T-cell (primary cell): ENCODE data around the gene MLNR. TPM values are rescaled to one million over a fixed set of nuclear protein-coding genes. Genes with fewer than 3 reads are reported as not detected.

Experiments
- ATAC-seq, 4 experiments: fragments of 200-7000 bp in 3 of 4; fragments of 150-1000 bp in 1 of 4; cut with Tn5 transposase; replicated peaks in 1 of 4; 1 replicate in 3 of 4; 2 replicates in 1 of 4; pipeline ENCODE4 v1.10.0; 2021; ENCODE audit warnings: moderate library complexity in 3 of 4, mild to moderate bottlenecking in 2 of 4, moderate number of reproducible peaks in 1 of 4
- CTCF ChIA-PET, 2 donors: fragments of 300-600 bp; sonication (Branson Sonifier 250); formaldehyde crosslinking; loops; one replicate each; lab custom pipeline; 2022; ENCODE audit warnings: antibody characterized with exemption in 2 of 2; lab: Charles Lee
- POLR2A ChIA-PET, 2 donors: fragments of 300-600 bp; sonication (Branson Sonifier 250); formaldehyde crosslinking; loops; one replicate each; lab custom pipeline; 2022; ENCODE audit warnings: antibody characterized with exemption in 2 of 2; lab: Charles Lee
- DNase-seq, 35 experiments: peaks; one replicate each; pipeline versions ENCODE4 v3.0.0 to v3.0.0-alpha.2; 2013 to 2023
- H3K27ac ChIP-seq: one replicate; pipeline ENCODE4 v1.5.1; 2013; ENCODE audit warnings: low read length
- H3K27me3 ChIP-seq, 2 experiments: replicated peaks in 1 of 2; 1 replicate in 1 of 2; 2 replicates in 1 of 2; pipeline versions ENCODE4 v1.6.1 to v1.7.0; 2013; ENCODE audit warnings: low read length in 1 of 2, mixed read lengths in 1 of 2; ENCODE audit not compliant: control insufficient read depth in 2 of 2, insufficient read depth in 2 of 2; ENCODE audit errors: extremely low read depth in 1 of 2
- H3K36me3 ChIP-seq, 2 donors: 1 replicate in 1 of 2; 2 replicates in 1 of 2; pipeline versions ENCODE4 v1.6.1 to v1.7.0; 2013; ENCODE audit warnings: low read length in 1 of 2; ENCODE audit not compliant: control insufficient read depth in 2 of 2, insufficient read depth in 1 of 2; ENCODE audit errors: extremely low read depth in 1 of 2
- H3K4me1 ChIP-seq, 2 experiments: 1 replicate in 1 of 2; 2 replicates in 1 of 2; pipeline versions ENCODE4 v1.6.1 to v1.7.0; 2013; ENCODE audit warnings: low read length in 2 of 2, mixed read lengths in 1 of 2; ENCODE audit not compliant: insufficient read depth in 2 of 2, control insufficient read depth in 1 of 2; ENCODE audit errors: extremely low read depth in 1 of 2
- H3K4me3 ChIP-seq, 2 donors: 1 replicate in 1 of 2; 2 replicates in 1 of 2; pipeline versions ENCODE4 v1.5.1 to v1.7.0; 2013; ENCODE audit warnings: mild to moderate bottlenecking in 2 of 2, low read length in 1 of 2, moderate library complexity in 1 of 2; ENCODE audit not compliant: control insufficient read depth in 1 of 2; ENCODE audit errors: extremely low read depth in 1 of 2
- H3K9me3 ChIP-seq: 2 replicates; pipeline ENCODE4 v1.7.0; 2013
- H3K27ac Mint-ChIP-seq, 2 donors: one replicate each; pipeline ENCODE4 v1.8.0; 2020 to 2021; ENCODE audit warnings: mild to moderate bottlenecking in 2 of 2, mixed read lengths in 2 of 2
- H3K27me3 Mint-ChIP-seq, 2 donors: one replicate each; pipeline ENCODE4 v1.8.0; 2021 to 2022; ENCODE audit warnings: mixed read lengths in 2 of 2
- H3K36me3 Mint-ChIP-seq: one replicate; pipeline ENCODE4 v1.8.0; 2021; ENCODE audit warnings: mixed read lengths
- H3K4me1 Mint-ChIP-seq, 3 donors: one replicate each; pipeline ENCODE4 v1.8.0; 2020 to 2022; ENCODE audit warnings: mixed read lengths in 3 of 3, mild to moderate bottlenecking in 1 of 3
- H3K4me3 Mint-ChIP-seq, 3 donors: one replicate each; pipeline ENCODE4 v1.8.0; 2020 to 2022; ENCODE audit warnings: mild to moderate bottlenecking in 3 of 3, mixed read lengths in 3 of 3, moderate library complexity in 3 of 3
- H3K9me3 Mint-ChIP-seq, 3 donors: one replicate each; pipeline ENCODE4 v1.8.0; 2020 to 2022; ENCODE audit warnings: mixed read lengths in 3 of 3
- WGBS: methylation state at CpG from one replicate; pipeline ENCODE4 v1.1.5; 2013; ENCODE audit warnings: missing lambda C conversion rate; ENCODE audit not compliant: insufficient coverage; 5-methylcytosine and 5-hydroxymethylcytosine counted together
- total RNA-seq, 35 experiments: library from RNA in 6 of 35; stranded (reverse) in 6 of 35; fragments of 120-200 nt in 1 of 35; gene quantifications; one replicate each; pipeline versions ENCODE4 v1.2.1 to v1.2.4 and lab custom pipeline; 2013 to 2026

The MLNR gene
- total RNA-seq, 5 donors from 2014 or later (not counting 1 experiment from before 2014, with no cell fraction given), result not detected

DNA sequence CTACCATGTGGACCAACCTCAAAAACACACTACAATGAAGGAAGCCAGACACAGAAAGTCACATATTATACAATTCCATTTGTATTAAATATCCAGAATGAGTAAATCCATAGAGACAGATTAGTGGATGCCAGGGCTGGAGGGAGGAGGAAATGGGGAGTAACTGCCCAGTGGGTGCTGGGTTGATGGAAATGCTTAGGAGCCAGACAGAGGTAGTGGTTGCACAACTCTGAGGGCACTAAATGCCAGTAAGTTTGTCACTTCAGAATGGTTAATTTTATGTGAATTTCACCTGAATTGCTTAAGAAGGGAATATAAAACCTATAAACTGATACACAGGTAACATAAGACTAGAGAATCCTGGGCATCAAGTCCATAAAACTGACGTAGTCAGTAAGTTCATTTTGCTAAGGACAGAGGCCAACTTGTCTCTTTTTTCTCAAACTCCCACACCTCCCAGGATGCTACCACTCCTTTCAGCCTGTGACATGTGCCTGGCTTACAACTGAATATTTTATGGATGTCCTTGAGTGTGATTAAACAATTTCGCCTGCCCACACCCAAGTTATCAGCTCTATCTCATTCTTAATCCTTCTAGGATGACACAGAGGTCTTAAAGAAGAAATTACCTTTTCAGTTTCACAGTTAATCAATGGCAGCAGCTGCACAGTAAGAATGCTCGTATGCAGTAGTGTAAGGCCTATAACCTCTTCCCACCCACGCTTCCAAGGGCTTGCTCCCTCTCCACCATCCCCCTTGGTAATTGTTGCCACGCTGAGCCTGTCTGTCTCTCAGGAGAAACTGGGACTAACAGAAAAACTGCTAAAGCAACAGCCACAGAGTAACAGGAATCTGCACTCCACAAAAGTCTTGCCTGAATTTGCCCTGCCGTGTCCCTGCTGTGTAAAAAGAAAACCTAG lies 5.9 kb upstream of the MLNR start:
- 70% methylated on average over 3 of the region's 6 CpGs for WGBS
- H3K27ac ChIP-seq, result no peak overlapping the region
- H3K27ac Mint-ChIP-seq, result peak overlapping the region in 1 of 2 donors; percentile 49

DNA sequence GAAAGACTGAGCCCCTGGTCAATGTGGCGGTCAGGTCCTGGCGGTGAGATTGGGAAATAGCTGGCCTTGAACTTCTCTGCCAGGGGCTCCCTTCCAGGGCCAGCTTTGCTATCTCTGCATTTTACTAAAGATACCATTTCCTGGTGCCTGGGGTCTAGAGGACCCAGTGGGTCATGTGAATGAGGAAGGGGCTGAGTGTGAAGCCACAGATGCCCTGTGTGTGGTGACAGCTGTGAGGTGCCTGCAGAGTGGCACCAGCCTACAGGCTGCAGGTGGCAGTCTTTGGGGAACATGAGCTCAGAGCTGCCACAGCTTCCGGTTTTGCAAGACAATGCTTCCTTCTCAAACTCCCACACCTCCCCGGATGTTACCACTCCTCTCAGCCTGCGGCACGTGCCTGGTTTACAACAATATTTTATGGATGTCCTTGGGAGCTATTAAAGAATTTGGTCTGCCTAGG lies 5.2 kb upstream of the MLNR start:
- Histone ChIP-seq H3K27me3 (peaks cover 0 to 32% of the 10 kb centered on the region in 2 experiments), H3K27ac (no peak overlapping the region), H3K4me3 (no peak overlapping the region), H3K36me3 (no peaks in the 10 kb centered on the region), H3K9me3 (no peaks in the 10 kb centered on the region), H3K4me1 (peaks cover 0 to 14% of the 10 kb centered on the region in 2 experiments)
- Mint-ChIP-seq H3K4me1 (peaks cover 11 to 26% (median 19%) of the 10 kb centered on the region in 3 donors), H3K27me3 (peaks cover 29 to 34% of the 10 kb centered on the region in 2 donors), H3K36me3 (peaks cover 11% of the 10 kb centered on the region), H3K9me3 (no peaks in the 10 kb centered on the region), H3K27ac (peak overlapping the region; percentile 49 to 59), H3K4me3 (no peak overlapping the region)
- ATAC-seq, result peak; percentile 74 to 88 (median 86)
- CTCF ChIA-PET, result interaction anchor here in 1 of 2 donors (0.6 to 1.5 kb wide), 9 partner anchors 9 to 1226 kb away, joined by 3 to 11 read pairs (median 3); partner anchors contain the start of gene CDADC1
- 100% methylated on average over 1 of the region's 6 CpGs for WGBS
- POLR2A ChIA-PET, result no interaction called here
- peak in 33 of 35 experiments; percentile 17 to 63 (median 42) for DNase-seq

More for the DNA sequence above, 5.9 kb upstream of the MLNR start:
- Mint-ChIP-seq H3K4me3 (no peak overlapping the region), H3K4me1 (peaks cover 11 to 21% (median 17%) of the 10 kb centered on the region in 3 donors), H3K9me3 (no peaks in the 10 kb centered on the region), H3K27me3 (peaks cover 23 to 29% of the 10 kb centered on the region in 2 donors), H3K36me3 (peaks cover 14% of the 10 kb centered on the region)
- CTCF ChIA-PET, result interaction anchor here in 1 of 2 donors (0.6 to 1.5 kb wide), 7 partner anchors 11 to 1226 kb away, joined by 3 to 11 read pairs (median 3); partner anchors contain the start of gene CDADC1
- peaks cover 0 to 25% of the 10 kb centered on the region in 2 experiments for H3K27me3 ChIP-seq
- POLR2A ChIA-PET, result no interaction called here
- H3K4me1 ChIP-seq, result peaks cover 0 to 9% of the 10 kb centered on the region in 2 experiments
- no peak for ATAC-seq
- H3K9me3 ChIP-seq, result no peaks in the 10 kb centered on the region
- DNase-seq, result no peak
- no peak overlapping the region for H3K4me3 ChIP-seq
- H3K36me3 ChIP-seq, result peaks cover 0 to 3% of the 10 kb centered on the region in 2 donors

GRCh38 chr13:49216334-49216733 lies 3.8 kb upstream of the MLNR start:
- Mint-ChIP-seq H3K4me1 (peaks cover 12 to 28% (median 23%) of the 10 kb centered on the region in 3 donors), H3K27ac (no peak overlapping the region), H3K4me3 (no peak overlapping the region), H3K9me3 (no peaks in the 10 kb centered on the region), H3K36me3 (peaks cover 11% of the 10 kb centered on the region), H3K27me3 (peaks cover 32 to 37% of the 10 kb centered on the region in 2 donors)
- no peak overlapping the region for H3K27ac ChIP-seq
- no peak overlapping the region for H3K4me3 ChIP-seq
- no peak for DNase-seq
- CTCF ChIA-PET, result no interaction called here
- H3K36me3 ChIP-seq, result no peaks in the 10 kb centered on the region
- H3K4me1 ChIP-seq, result peaks cover 0 to 25% of the 10 kb centered on the region in 2 experiments
- POLR2A ChIA-PET, result no interaction called here
- peaks cover 0 to 43% of the 10 kb centered on the region in 2 experiments for H3K27me3 ChIP-seq
- WGBS, result 76% methylated on average over 3 of the region's 6 CpGs
- ATAC-seq, result no peak
- H3K9me3 ChIP-seq, result no peaks in the 10 kb centered on the region

DNA sequence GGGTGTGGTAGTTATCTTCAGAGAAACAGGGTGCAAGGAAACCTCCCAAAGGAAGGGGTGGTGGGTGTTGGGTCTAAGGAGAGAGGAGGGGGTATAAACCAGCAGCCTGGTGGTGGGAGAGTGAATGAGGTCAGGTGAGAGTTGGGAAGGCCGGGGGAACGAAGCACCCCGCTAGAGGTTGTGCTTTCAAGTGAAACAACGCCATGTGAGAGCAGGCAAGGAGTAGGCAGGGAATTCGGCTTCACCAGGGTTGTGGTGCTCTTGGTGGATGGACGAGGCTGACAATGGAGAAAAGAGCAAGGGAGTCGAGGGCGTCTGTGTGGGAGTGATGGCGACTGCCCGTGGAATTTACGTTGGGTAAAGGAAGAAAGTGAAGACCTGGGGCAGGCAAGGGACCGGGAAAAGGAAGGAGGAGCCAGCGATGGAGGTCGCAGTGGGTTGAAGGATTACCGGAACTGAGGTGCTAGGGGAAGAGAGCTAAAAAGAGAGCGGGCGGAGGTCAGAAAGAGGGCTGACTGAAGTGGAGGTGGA lies 2.1 kb upstream of the MLNR start:
- H3K9me3 Mint-ChIP-seq, result no peaks in the 10 kb centered on the region
- Histone ChIP-seq H3K4me3 (no peak overlapping the region), H3K27ac (no peak overlapping the region), H3K4me1 (peaks cover 0 to 26% of the 10 kb centered on the region in 2 experiments), H3K27me3 (peaks cover 2 to 50% of the 10 kb centered on the region in 2 experiments), H3K36me3 (no peaks in the 10 kb centered on the region), H3K9me3 (no peaks in the 10 kb centered on the region)
- ChIA-PET POLR2A (no interaction called here), CTCF (no interaction called here)
- H3K27me3 Mint-ChIP-seq, result peaks cover 47 to 53% of the 10 kb centered on the region in 2 donors
- no peak overlapping the region for H3K27ac Mint-ChIP-seq
- DNase-seq (no peak), ATAC-seq (no peak)
- peaks cover 3% of the 10 kb centered on the region for H3K36me3 Mint-ChIP-seq
- whole genome bisulfite sequencing, result 86% methylated on average over 15 of the region's 17 CpGs
- peak overlapping the region in 1 of 3 donors; percentile 77 for H3K4me3 Mint-ChIP-seq
- H3K4me1 Mint-ChIP-seq, result peaks cover 13 to 33% (median 25%) of the 10 kb centered on the region in 3 donors

GRCh38 chr13:49218493-49219051 lies 1.6 kb upstream of the MLNR start:
- no peaks in the 10 kb centered on the region for H3K36me3 ChIP-seq
- peaks cover 47 to 53% of the 10 kb centered on the region in 2 donors for H3K27me3 Mint-ChIP-seq
- ATAC-seq (no peak), DNase-seq (no peak)
- peaks cover 13 to 33% (median 25%) of the 10 kb centered on the region in 3 donors for H3K4me1 Mint-ChIP-seq
- peak overlapping the region in 1 of 3 donors; percentile 77 for H3K4me3 Mint-ChIP-seq
- CTCF ChIA-PET, result no interaction called here
- no peak overlapping the region for H3K27ac Mint-ChIP-seq
- POLR2A ChIA-PET, result no interaction called here
- no peaks in the 10 kb centered on the region for H3K9me3 Mint-ChIP-seq
- H3K27me3 ChIP-seq, result peaks cover 2 to 50% of the 10 kb centered on the region in 2 experiments
- no peaks in the 10 kb centered on the region for H3K9me3 ChIP-seq
- H3K4me1 ChIP-seq, result peaks cover 0 to 26% of the 10 kb centered on the region in 2 experiments
- peaks cover 3% of the 10 kb centered on the region for H3K36me3 Mint-ChIP-seq
- peak overlapping the region in 1 of 2 donors; percentile 5 for H3K4me3 ChIP-seq
- no peak overlapping the region for H3K27ac ChIP-seq
- WGBS, result 83% methylated on average over 20 of the region's 25 CpGs

GRCh38 chr13:49219647-49220035 lies 497 bp upstream of the MLNR start:
- no peak for DNase-seq
- peaks cover 50 to 53% of the 10 kb centered on the region in 2 donors for H3K27me3 Mint-ChIP-seq
- H3K4me1 Mint-ChIP-seq, result peaks cover 9 to 27% (median 23%) of the 10 kb centered on the region in 3 donors

More at GRCh38 chr13:49219647-49220035, 497 bp upstream of the MLNR start:
- ChIA-PET CTCF (interaction anchor here in 1 of 2 donors (0.6 kb wide), 1 partner anchor 55 kb away, joined by 6 read pairs; no protein-coding TSS in a partner anchor), POLR2A (no interaction called here)
- Mint-ChIP-seq H3K36me3 (peaks cover 3% of the 10 kb centered on the region), H3K27ac (no peak overlapping the region), H3K9me3 (no peaks in the 10 kb centered on the region), H3K4me3 (peak overlapping the region; percentile 51 to 77 (median 65))
- ATAC-seq, result peak in 2 of 4 experiments; percentile 5 to 15
- no peaks in the 10 kb centered on the region for H3K36me3 ChIP-seq
- 38% methylated on average over 14 of the region's 17 CpGs for WGBS
- H3K27ac ChIP-seq, result no peak overlapping the region
- peaks cover 2 to 53% of the 10 kb centered on the region in 2 experiments for H3K27me3 ChIP-seq
- H3K4me3 ChIP-seq, result peak overlapping the region in 1 of 2 donors; percentile 55
- H3K9me3 ChIP-seq, result no peaks in the 10 kb centered on the region
- H3K4me1 ChIP-seq, result peaks cover 0 to 24% of the 10 kb centered on the region in 2 experiments
